ENCODE results near the gene NDFIP2.

Gene NDFIP2

DNA sequence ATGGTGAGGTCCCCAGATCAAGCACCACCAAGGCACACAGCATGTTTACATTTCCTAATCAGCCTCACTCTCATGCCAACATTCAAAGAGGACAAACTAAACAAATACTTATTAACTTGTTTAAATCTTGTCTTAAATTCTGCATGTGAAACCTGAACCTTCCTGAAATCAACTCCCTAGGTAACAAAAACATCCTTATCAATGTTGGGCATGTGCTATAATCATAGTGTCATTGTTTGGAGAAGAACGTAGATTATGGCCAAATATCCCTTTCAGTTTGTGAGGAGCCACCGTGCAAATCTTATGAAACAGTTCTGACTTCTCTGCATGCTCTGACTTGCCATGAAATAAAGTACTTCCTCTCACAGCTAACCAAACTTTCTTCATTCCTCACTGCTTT lies 123.8 kb downstream of the NDFIP2 start:
- no peak for DNase-seq

Data from activated CD4-positive, alpha-beta T cell treated with anti-CD3 and anti-CD28 coated beads, Interleukin-2, amount 50 U/mL, for 4 hours (primary cell).